NCI-H2081 treated with DMSO at 0.1 percent for 48 hours (cell line): Measurements from ENCODE around the gene SLC9A9.

Experiments used
- DNase-seq: peaks from one replicate; lab custom pipeline; 2025; lab: John Stamatoyannopoulos, UW

SLC9A9 gene

GRCh38 chr3:143686638-143687197, 161.6 kb downstream of the SLC9A9 start:
- DNase-seq = no peak

DNA sequence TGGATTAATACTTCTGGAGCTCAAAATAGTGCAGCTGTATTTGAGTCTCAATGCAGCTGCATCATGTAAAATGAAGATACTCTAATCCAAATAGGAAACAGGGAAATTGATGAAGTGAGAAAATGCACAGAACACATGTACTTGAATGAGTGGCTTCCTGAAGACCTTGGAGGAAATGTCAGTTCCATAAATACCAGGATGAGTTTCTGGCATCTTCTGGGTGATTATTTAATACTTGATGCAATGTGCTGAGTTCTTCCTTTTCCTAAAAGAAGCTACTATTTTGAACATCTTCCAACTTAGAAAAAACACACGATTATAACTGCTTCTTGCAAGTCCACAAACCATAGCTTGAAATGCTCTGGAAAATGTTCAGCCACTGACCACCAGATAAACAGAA, 162.8 kb downstream of the SLC9A9 start:
- no peak for DNase-seq

- no peak for DNase-seq
These were observed 170.8 kb downstream of the SLC9A9 start for GRCh38 chr3:143677430-143677829.

DNA sequence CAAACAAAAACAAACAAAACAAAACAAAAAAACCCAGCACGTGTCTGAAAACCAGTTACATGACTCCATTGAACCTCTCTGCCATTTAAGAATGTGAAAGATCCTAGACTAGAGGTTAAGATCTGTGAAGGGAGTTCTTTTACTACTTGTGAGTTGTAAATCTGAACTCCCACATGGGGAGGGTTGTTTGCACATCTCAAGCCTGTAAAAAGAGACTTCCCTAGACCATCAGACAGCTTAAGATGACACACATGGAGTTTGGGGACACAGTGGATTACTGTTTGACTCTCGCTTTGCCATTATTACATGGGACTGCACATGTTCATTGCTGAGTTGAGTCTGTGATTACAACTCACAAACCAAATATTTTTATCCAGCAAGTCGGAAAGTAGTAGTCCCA, 171.5 kb downstream of the SLC9A9 start:
- no peak for DNase-seq

DNA sequence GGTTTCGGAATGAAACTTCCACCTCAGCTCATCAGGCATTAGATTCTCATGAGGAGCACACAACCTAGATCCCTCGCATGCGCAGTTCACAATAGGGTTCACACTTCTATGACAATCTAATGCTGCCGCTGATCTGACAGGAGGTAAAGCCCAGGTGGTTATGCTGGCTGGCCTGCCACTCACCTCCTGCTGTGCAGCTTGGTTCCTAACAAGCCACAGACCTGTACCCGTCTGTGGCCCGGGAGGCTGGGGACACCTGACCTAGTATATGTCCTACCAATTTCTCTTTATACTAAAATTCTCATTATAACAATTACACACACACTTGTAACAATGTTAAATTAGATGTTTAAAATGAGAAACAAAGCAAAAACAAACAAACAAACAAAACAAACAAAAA, 172.2 kb downstream of the SLC9A9 start:
- DNase-seq = no peak

DNA sequence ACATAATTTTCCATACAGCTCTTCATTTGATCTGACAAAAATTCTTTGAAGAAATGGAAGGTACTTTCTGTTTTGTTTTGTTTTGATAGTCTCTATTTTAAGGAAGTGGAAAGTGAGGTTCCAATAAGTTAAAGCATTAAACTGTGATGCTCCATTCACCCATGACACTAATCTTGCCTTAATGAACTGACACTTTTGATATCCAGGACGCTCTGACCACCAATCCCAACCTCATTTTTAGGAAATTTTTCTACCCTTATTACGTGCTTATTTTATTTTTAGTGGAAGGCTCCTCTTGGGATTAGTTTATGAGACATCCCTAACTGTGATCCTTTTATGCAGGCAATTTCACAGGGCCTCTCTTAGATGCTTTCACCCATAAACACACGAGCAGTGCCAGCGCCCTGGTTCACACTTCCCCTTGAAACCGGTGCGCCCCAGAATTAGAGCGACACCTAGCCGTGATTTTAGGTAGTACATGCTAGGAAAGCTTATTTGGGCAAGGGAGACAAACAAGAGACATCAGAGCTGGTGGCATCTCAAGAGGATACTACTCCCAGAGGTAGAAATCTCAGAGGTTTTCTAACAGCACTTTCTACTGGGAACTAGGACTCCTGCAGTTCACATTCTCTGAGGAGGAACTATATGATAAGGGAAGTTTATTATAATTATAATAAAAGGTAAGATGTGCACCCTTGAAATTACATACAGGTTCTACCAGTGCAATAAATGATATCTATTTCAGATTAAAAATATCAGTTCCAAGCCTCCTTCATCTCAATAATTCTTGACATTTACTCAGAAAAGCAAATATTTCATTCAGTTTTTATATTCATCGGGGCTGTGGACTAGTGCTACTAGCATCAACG, 173.9 kb downstream of the SLC9A9 start:
- DNase-seq = peak; percentile 58

DNA sequence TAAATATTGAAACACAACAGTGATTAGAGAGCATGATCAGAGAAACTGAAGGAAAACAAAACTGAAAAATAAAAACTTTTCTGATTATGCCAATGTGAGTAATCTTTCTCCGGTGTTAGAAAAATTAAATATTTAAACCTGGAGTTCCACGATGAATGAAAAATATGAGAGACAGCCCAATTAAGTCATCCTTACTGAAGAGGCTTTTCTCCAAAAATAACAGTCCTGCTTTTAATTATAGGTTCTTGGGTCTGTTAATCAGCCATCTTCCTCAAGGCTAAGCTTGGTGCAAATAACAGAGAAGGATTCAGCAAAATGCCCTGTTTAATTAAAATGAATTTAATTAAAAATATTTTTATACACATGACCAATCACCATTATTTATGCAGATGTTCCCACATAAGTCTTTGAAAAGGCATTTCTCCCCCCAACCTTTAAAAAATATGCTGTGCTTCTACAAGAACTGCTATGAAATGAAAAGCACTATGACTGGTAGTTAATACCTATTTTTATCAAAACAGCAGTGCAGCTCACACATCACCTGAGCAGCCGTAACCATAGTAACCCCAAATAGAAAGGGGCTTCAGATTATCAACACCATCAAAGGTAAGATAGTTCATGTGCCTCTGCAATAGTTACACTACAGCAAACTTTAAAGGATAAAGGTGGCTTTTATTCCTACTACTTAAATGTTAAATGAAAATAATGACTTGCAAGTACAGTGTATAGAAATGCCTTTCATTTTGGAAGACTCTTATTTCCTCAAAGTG, 175.7 kb downstream of the SLC9A9 start:
- DNase-seq = no peak

GRCh38 chr3:143671626-143672025, 176.6 kb downstream of the SLC9A9 start:
- no peak for DNase-seq

- DNase-seq = no peak
These were observed 179.1 kb downstream of the SLC9A9 start for GRCh38 chr3:143668924-143669790.

GRCh38 chr3:143668385-143668784, 179.9 kb downstream of the SLC9A9 start:
- no peak for DNase-seq

GRCh38 chr3:143661677-143662076, 186.6 kb downstream of the SLC9A9 start:
- DNase-seq = no peak

DNA sequence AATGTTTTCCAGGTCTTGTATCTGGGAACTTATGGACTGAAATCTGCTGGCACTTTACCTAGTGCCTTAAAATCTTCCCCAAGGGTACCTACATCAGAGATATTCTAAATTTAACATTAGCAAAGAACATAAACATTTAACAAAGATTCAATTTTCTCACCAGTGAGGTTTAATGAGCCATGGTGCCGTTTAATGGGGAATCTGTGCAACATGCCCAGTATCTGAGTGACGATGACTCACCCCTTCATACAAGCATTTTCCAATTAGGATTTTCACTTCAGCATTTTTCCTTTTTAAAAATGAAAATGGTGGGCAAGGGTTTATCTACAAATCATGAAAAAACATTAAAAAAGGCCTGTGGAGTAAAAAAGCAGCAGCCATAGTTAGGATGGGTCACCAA, 189.4 kb downstream of the SLC9A9 start:
- no peak for DNase-seq

- DNase-seq = no peak
These were observed 190.2 kb downstream of the SLC9A9 start for GRCh38 chr3:143658116-143658515.

GRCh38 chr3:143657391-143657790, 190.9 kb downstream of the SLC9A9 start:
- no peak for DNase-seq

- no peak for DNase-seq
These were observed 193.4 kb downstream of the SLC9A9 start for GRCh38 chr3:143654906-143655305.

DNA sequence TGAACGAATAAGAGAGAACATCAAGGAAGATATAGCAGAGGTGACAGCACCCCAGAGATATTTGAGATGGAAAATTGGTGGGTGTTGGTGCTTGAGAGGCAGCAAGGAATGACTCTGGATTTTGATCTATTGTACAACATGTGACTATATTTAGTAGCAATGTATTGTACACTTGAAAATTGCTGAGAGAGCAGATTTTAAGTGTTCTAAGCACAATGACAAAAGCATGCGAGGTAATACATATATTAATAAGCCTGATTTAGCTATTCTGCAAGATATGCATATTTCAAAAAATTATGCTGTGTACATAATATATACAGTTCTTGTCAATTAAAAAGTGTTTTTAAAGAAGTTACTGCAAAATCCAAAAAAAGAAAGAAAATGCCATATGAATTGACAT, 194.3 kb downstream of the SLC9A9 start:
- DNase-seq = no peak

DNA sequence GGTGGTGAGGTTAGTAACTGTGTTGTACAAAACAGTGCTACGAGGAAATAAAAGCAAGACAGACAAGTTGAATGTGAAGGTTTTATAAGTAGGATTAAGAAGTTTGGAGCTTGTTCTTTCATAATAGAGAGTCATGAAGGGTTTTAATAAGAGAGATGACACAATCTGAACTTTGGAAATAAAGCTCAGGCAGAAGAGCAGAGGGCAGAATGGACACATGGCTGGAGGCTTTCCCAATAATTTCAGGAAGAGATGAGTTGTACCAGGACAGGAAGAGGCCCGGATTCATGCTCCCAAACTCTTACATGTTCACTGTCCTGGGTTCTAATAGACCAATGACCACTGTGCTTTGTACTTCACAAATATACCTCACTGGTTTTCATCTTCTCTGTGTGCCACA, 194.8 kb downstream of the SLC9A9 start:
- DNase-seq = no peak

GRCh38 chr3:143652118-143652517, 196.2 kb downstream of the SLC9A9 start:
- DNase-seq = no peak

DNA sequence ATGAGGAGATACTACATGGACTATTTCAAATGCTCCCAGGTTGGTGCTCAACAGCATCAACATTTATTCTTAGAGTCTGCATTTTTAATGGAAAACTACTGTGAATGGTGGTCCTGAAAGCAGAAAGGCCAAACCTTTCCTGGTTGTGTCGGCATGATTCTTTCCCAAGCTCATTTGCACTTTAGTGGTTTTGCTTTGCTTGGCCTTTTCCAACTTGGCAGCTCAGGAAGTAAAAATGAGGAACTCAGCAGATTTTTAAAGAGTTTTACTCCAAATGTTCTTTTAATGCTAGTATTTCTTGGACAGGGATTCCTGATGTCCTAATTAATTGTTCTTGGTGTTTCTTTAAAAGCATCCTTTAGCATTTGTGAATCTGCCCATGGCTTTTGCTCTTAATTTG, 197.4 kb downstream of the SLC9A9 start:
- DNase-seq = no peak

GRCh38 chr3:143650120-143650519, 198.1 kb downstream of the SLC9A9 start:
- DNase-seq = no peak

- no peak for DNase-seq
These were observed 199.6 kb downstream of the SLC9A9 start for GRCh38 chr3:143648708-143649107.

- DNase-seq = no peak
These were observed 200.1 kb downstream of the SLC9A9 start for GRCh38 chr3:143648218-143648617.
